ENCODE data around the gene DENND4A. TPM values are rescaled to one million over a fixed set of nuclear protein-coding genes. Genes with fewer than 3 reads are reported as not detected.

Gene DENND4A
- total RNA-seq, 1 donor, result 37.6 TPM

- no peak for TF ChIP-seq CTCF (IDR thresholded peaks at IDR 0.05; ENCODE audit: insufficient read depth, low read depth, low read length)
- no peak for DNase-seq (ENCODE audit: low read depth)
Observed at GRCh38 chr15:65680544-65680943, 111.5 kb downstream of the DENND4A start.

GRCh38 chr15:65676123-65676522 lies 116.0 kb downstream of the DENND4A start:
- DNase-seq (ENCODE audit: low read depth), result no peak
- TF ChIP-seq CTCF (IDR thresholded peaks at IDR 0.05; ENCODE audit: insufficient read depth, low read depth, low read length), result no peak
- H3K4me3 ChIP-seq (ENCODE audit: low read depth, low read length), result no peak overlapping the region

More at GRCh38 chr15:65680544-65680943, 111.5 kb downstream of the DENND4A start:
- no peak overlapping the region for H3K4me3 ChIP-seq (ENCODE audit: low read depth, low read length)

- H3K4me3 ChIP-seq (ENCODE audit: low read depth, low read length), result no peak overlapping the region
- no peak for DNase-seq (ENCODE audit: low read depth)
- TF ChIP-seq CTCF (IDR thresholded peaks at IDR 0.05; ENCODE audit: insufficient read depth, low read depth, low read length), result no peak
Observed at GRCh38 chr15:65675551-65675950, 116.5 kb downstream of the DENND4A start.

GRCh38 chr15:65666257-65666656 lies 125.8 kb downstream of the DENND4A start:
- no peak for TF ChIP-seq CTCF (IDR thresholded peaks at IDR 0.05; ENCODE audit: insufficient read depth, low read depth, low read length)
- no peak overlapping the region for H3K4me3 ChIP-seq (ENCODE audit: low read depth, low read length)
- DNase-seq (ENCODE audit: low read depth), result peak; percentile 66

GRCh38 chr15:65663521-65663920 lies 128.6 kb downstream of the DENND4A start:
- H3K4me3 ChIP-seq (ENCODE audit: low read depth, low read length), result no peak overlapping the region
- DNase-seq (ENCODE audit: low read depth), result no peak
- TF ChIP-seq CTCF (IDR thresholded peaks at IDR 0.05; ENCODE audit: insufficient read depth, low read depth, low read length), result no peak

- peak; percentile 65 for DNase-seq (ENCODE audit: low read depth)
- TF ChIP-seq CTCF (IDR thresholded peaks at IDR 0.05; ENCODE audit: insufficient read depth, low read depth, low read length), result no peak
Observed at GRCh38 chr15:65660927-65661326, 131.2 kb downstream of the DENND4A start.

GRCh38 chr15:65659502-65660052 lies 132.5 kb downstream of the DENND4A start:
- H3K4me3 ChIP-seq (ENCODE audit: low read depth, low read length), result no peak overlapping the region
- peak; percentile 36 for DNase-seq (ENCODE audit: low read depth)
- no peak for TF ChIP-seq CTCF (IDR thresholded peaks at IDR 0.05; ENCODE audit: insufficient read depth, low read depth, low read length)

More at GRCh38 chr15:65660927-65661326, 131.2 kb downstream of the DENND4A start:
- H3K4me3 ChIP-seq (ENCODE audit: low read depth, low read length), result no peak overlapping the region
